PC-3 (cell line): Measurements from ENCODE around the gene HIBADH.

ENCODE experiments used
- EZH2 ChIP-seq: fragments of 300-600 bp; sonication (generic); IDR thresholded peaks from one replicate; pipeline ENCODE4 v1.6.1; 2017; ENCODE audit warnings: antibody characterized with exemption, mild to moderate bottlenecking, low read length; ENCODE audit not compliant: unreplicated experiment
- TF ChIP-seq, protein P1 (sequence below): fragments of 300-600 bp; sonication (generic); conservative IDR thresholded peaks from 2 replicates; pipeline ENCODE4 v1.5.1; 2017; ENCODE audit warnings: antibody characterized with exemption, low read depth, mild to moderate bottlenecking, low read length

DNA sequence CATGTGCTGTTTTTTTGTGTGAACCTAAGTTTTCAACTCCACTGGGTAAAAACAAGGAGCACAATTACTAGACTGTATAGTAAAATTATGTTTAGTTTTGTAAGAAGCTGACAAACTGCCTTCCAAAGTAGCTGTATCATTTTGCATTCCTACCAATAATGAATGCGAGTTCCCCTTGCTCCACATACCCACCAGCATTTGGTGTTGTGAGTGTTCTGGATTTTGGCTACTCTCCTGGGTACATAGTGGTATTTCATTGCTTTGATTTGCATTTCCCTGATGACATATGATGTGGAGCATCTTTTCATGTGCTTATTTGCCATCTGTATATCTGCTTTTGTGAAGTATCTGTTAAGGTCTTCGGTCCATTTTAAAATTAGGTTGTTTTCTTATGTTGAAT lies 178.2 kb downstream of the HIBADH start:
- TF ChIP-seq, protein P1, sequence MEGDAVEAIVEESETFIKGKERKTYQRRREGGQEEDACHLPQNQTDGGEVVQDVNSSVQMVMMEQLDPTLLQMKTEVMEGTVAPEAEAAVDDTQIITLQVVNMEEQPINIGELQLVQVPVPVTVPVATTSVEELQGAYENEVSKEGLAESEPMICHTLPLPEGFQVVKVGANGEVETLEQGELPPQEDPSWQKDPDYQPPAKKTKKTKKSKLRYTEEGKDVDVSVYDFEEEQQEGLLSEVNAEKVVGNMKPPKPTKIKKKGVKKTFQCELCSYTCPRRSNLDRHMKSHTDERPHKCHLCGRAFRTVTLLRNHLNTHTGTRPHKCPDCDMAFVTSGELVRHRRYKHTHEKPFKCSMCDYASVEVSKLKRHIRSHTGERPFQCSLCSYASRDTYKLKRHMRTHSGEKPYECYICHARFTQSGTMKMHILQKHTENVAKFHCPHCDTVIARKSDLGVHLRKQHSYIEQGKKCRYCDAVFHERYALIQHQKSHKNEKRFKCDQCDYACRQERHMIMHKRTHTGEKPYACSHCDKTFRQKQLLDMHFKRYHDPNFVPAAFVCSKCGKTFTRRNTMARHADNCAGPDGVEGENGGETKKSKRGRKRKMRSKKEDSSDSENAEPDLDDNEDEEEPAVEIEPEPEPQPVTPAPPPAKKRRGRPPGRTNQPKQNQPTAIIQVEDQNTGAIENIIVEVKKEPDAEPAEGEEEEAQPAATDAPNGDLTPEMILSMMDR, result no peak
- no peak for TF ChIP-seq EZH2
